ENCODE data around the gene RFWD3.

- TF ChIP-seq, protein P1, sequence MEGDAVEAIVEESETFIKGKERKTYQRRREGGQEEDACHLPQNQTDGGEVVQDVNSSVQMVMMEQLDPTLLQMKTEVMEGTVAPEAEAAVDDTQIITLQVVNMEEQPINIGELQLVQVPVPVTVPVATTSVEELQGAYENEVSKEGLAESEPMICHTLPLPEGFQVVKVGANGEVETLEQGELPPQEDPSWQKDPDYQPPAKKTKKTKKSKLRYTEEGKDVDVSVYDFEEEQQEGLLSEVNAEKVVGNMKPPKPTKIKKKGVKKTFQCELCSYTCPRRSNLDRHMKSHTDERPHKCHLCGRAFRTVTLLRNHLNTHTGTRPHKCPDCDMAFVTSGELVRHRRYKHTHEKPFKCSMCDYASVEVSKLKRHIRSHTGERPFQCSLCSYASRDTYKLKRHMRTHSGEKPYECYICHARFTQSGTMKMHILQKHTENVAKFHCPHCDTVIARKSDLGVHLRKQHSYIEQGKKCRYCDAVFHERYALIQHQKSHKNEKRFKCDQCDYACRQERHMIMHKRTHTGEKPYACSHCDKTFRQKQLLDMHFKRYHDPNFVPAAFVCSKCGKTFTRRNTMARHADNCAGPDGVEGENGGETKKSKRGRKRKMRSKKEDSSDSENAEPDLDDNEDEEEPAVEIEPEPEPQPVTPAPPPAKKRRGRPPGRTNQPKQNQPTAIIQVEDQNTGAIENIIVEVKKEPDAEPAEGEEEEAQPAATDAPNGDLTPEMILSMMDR (CRISPR knock-in tag; IDR thresholded peaks at IDR 0.05) = no peak
- TF ChIP-seq GTF2F1 (IDR thresholded peaks at IDR 0.05; ENCODE audit: low read length) (no peak), HMGXB4 (CRISPR knock-in tag; IDR thresholded peaks at IDR 0.05; ENCODE audit: borderline replicate concordance in 1 of 2, low read depth in 1 of 2) (no peak), DZIP1 (CRISPR knock-in tag; IDR thresholded peaks at IDR 0.05) (no peak), MYC (CRISPR knock-in tag; IDR thresholded peaks at IDR 0.05; ENCODE audit: borderline replicate concordance) (no peak), ZNF740 (CRISPR knock-in tag; IDR thresholded peaks at IDR 0.05) (no peak)
These were observed 90.7 kb downstream of the RFWD3 start for GRCh38 chr16:74575807-74576643.

Measured in HepG2 (cell line).